HTR-8/SVneo (cell line): ENCODE measurements around the gene ARHGEF28.

Experiments
- DNase-seq: peaks from one replicate; pipeline ENCODE4 v3.0.0; 2011; ENCODE audit warnings: low spot score, mixed read lengths; ENCODE audit not compliant: insufficient read length
- FAIRE-seq: peaks from 2 replicates; lab custom pipeline; 2011; peaks lifted over from hg19 to GRCh38; lab: Jason Lieb, UNC

Gene ARHGEF28

GRCh38 chr5:73943397-73943796 lies 317.4 kb downstream of the ARHGEF28 start:
- FAIRE-seq (no peak), DNase-seq (no peak)

DNA sequence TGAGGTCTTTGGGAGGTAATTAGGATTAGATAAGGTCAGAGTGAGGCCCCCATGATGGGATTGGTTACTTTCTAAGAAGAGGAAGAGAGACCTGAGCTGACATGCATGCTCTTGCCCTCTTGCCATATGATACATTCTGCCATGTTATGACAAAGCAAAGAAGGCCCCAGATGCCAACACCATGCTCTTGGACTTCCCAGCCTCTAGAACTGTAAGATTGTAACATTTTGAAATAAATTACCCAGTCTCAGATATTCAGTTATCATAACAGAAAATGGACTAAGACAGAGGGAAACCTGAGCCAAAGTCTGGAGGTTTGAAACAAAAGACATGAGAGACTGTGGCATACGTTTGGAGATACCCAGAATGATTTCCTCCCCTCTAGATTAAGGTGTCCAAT lies 318.6 kb downstream of the ARHGEF28 start:
- DNase-seq (no peak), FAIRE-seq (no peak)

- DNase-seq (no peak), FAIRE-seq (peak; percentile 16)
These were observed 319.5 kb downstream of the ARHGEF28 start for GRCh38 chr5:73945505-73945904.

DNA sequence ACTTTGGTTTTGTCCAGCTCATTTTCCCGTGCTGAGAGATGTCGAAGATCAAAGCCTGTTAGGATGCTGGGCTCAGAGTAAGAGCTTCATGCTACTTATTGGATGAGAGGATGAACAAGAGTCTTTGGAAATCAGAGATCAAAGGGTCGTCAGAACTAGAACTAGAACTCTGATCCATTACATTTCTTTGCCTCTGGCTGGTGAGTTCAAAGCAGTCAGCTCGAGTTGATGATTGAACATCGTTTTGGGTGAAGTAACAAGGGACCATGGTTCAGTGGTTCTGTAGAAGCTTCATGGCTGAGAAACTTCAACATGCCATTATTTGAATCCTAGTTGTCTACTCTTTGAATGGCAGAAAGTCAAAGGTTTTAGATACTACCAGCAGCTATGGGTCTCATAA lies 320.3 kb downstream of the ARHGEF28 start:
- DNase-seq (no peak), FAIRE-seq (no peak)

DNA sequence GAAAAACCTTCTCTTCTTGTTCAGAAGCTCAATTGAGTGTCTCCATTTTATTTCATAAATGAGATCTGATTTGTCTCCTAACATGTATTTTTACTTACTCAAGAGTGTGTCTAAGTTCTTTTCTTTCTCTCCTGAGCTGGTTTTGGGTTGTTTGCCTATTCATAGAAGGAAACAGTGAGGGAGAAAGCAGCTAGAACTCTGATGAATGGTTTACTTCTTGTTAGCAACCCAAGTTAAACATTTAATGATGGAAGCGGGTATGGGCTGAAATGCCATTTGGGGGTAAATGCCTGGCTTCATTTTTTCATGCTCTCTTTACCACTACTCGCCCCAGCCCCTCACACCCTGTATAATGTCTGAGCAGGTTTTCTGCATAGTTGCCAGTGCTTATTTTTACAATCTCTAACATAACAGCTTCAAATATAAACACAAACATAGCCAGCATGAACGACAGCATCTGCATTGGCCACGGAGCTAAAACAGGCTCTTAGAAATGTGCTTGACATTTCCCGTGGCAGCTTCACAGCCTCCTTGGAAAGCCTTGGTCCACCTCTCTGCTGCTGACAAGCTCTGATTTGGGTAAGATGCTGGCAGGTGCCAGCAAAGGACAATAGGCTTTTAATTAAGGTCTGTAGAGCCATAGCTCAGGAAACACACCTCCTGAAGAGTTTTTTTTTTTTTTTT lies 321.1 kb downstream of the ARHGEF28 start:
- DNase-seq (no peak), FAIRE-seq (no peak)

GRCh38 chr5:73947906-73948640 lies 322.1 kb downstream of the ARHGEF28 start:
- no peak for FAIRE-seq
- no peak for DNase-seq

- DNase-seq (no peak), FAIRE-seq (peak; percentile 4)
These were observed 322.7 kb downstream of the ARHGEF28 start for GRCh38 chr5:73948720-73949119.

GRCh38 chr5:73950441-73950873 lies 324.5 kb downstream of the ARHGEF28 start:
- no peak for FAIRE-seq
- no peak for DNase-seq

GRCh38 chr5:73950912-73951430 lies 325.0 kb downstream of the ARHGEF28 start:
- FAIRE-seq = no peak
- no peak for DNase-seq

GRCh38 chr5:73952872-73953271 lies 326.9 kb downstream of the ARHGEF28 start:
- DNase-seq (no peak), FAIRE-seq (no peak)

- FAIRE-seq = no peak
- DNase-seq = no peak
These were observed 328.4 kb downstream of the ARHGEF28 start for GRCh38 chr5:73954381-73954780.

- DNase-seq (no peak), FAIRE-seq (no peak)
These were observed 329.4 kb downstream of the ARHGEF28 start for GRCh38 chr5:73955271-73955846.

- DNase-seq = peak; percentile 56
- no peak for FAIRE-seq
These were observed 331.5 kb downstream of the ARHGEF28 start for GRCh38 chr5:73957397-73958001.

GRCh38 chr5:73958037-73958436 lies 332.0 kb downstream of the ARHGEF28 start:
- DNase-seq = no peak
- no peak for FAIRE-seq

DNA sequence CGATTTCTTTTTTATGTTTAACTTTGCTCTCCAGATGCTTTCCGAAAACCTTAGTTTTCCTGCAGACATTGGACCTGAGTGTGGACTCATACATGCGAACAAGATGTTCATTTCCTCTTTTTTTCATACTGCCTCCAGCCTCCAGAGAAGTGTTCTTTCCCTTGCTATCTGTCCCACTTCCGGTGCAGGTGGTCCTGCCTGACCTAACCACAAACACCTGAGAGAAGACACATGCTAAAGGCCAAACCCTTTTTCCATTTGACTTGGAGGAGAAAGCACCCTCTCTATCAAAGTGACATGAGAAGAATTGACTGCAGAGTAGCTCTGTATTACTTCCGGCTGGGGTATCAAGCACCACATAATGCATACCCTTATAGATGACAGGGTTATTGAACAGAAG lies 334.0 kb downstream of the ARHGEF28 start:
- FAIRE-seq = no peak
- no peak for DNase-seq

DNA sequence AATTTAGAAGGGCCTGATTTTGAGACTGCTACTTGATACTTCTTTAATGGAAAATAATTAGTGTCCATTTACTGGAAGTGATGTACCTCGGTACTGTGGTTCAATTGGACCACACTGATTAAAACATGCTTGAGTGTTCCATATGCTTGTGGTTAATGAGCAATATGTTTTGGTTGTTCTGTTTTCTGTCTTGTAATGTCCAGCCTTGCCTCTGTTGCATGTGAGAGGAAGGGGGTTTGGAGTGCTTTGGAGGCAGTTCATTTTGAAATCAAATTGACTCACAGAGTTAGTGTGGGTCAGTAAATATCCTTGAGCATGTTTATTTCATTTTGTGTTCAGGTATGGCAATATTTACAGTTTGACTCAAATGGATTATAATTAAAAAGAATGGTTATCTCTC lies 334.4 kb downstream of the ARHGEF28 start:
- FAIRE-seq = no peak
- DNase-seq = no peak

DNA sequence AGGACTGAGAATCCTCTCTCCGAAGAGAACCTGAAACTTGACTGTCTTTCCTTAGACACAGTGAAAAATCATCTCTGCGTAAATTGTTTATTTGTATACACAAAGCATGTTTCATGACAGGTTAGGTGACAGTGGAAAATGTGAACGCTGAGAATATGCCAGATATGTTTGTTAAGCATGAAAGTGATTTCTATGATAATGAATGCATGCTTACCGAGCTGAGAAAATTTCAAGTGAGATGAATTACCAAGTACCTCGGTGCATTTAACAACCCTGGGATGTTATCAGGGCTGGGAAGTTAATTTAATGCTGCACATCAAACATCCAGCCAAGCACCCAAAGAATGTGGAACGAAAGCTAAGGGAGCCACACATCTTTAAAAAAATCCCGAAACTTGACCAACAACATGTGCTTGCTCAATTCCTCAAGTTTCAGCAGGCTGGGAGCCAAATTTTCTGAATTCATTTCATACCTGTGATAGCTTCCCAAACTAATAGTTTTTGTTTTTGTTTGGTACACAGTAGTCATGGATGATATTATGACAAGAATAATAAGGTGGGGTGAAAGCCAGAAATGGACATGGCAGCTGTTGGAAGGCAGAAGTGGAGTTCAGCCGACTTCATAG lies 336.9 kb downstream of the ARHGEF28 start:
- DNase-seq = no peak
- no peak for FAIRE-seq

DNA sequence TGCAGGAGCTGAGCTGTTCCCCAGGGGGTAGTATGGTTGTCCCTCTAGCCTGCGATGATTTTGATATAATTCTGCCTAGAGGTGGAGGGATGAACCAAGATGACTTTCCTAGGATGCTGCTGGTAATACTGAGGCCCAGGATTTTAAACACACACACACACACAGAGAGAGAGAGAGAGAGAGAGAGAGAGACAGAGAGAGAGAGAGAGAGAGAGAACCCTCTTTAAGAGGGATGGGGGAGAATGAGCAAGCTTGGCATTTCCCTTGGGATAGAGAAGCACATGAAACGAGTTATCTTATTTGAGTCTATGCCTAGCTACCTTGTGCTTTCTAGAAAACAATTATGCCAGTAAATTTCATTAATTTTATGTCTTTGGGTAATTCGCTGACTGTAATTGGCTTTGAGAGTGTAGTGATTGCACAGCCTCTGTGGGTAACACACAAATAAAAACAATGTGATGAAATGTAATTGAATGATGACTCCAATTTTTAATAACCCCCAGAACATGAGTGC lies 338.4 kb downstream of the ARHGEF28 start:
- DNase-seq (no peak), FAIRE-seq (no peak)

DNA sequence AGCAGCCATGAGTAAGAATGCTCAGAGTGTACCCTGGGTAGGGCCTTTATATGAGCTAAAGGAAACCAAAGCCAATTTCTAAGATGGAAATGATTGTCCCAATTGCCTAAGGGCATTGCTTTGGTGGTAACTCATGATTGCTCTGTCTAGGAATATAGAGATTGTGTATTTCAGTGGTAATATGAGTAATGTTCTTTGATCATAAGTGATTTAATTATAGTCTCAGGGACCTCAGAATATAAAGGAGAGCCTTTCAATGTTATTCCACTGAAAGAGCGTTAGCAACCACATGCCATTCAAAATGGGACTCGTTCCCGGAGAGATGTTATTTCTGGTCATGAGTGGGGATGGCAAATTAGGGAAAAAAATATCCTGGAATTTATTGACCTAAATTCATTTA lies 340.5 kb downstream of the ARHGEF28 start:
- DNase-seq (no peak), FAIRE-seq (no peak)

DNA sequence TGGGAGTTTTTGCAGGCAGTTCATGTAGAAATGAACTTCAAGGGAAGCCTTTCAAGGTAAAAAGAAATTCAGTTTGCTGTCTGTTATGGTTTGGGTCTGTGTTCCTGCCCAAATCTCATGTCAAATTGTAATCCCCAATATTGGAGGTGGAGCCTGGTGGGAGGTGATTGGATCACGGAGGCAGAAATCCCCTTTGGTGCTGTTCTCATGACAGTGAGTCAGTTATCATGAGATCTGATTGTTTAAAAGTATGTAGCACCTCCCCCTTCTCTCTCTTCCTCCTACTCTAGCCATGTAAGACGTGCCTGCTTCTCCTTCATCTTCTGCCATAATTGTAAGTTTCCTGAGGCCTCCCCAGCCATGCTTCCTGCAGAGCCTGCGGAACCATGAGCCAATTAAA lies 341.4 kb downstream of the ARHGEF28 start:
- DNase-seq = no peak
- peak; percentile 36 for FAIRE-seq
